IPS-NIHi7 (cell line): ENCODE data around the gene ETFA.

Experiments
- DNase-seq: peaks from one replicate; pipeline ENCODE4 v3.0.0; 2012; ENCODE audit warnings: mixed read lengths; ENCODE audit errors: extremely low spot score

Gene ETFA

GRCh38 chr15:76221085-76221767 is 90.0 kb downstream of the ETFA start:
- no peak for DNase-seq

GRCh38 chr15:76217882-76218217 is 93.4 kb downstream of the ETFA start:
- no peak for DNase-seq

DNA sequence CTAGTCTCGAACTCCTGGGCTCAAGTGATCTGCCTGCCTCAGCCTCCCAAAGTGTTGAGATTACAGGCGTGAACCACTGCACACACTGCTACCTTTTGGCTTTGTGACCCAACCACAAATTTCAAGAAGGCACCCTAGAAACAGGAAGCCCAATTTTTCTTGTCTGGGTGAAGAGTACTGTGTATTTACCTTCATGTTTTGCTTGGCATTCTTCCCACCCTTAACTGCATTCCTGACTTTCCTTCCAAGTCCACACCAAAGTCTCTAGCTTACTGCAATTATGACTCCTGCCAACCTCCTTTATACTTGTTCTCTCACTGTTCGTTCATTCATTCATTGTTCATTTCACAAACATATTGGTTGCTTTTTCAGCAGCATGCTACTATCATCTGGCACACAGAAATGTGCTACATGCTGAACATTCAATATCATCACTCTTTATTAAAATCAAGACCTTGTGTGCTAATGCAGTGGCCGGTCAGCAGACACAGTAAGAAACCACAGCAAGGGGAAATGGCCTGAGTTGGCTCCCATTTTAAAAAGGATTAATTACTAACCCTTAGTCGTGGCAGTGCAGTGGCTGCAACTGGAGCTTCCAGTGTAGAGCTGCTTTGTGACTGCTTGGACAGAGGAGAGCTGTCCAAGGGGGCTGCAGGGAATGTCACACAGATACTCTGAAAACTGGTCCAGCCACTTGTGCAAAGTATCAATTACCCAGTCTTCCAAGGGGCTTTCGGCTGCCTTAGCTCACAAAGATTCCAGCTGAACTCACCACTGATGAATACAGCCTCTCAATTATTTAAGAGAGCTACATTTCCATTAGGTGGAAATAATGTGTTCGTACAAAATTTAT is 94.0 kb downstream of the ETFA start:
- DNase-seq: no peak

GRCh38 chr15:76215634-76216033 is 95.6 kb downstream of the ETFA start:
- DNase-seq: no peak

DNA sequence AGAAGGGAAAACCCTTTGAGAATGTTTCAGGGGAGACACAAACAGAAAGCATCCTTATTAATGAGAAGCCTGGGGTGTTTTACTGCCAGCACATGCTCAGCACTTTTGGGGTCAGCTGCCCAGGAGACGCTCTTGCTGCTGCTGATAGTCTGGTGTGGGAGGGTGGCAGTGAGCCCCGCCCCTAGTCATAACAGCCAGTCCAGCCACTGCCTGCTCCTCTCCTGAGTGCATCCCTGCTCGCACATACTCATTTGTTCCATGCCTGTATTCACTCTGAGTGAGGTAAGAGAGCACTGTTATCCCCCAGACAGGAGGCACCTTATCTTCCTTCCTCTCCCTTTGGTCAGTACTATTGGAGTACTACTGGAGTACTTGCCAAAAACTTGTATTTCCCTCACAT is 101.3 kb downstream of the ETFA start:
- DNase-seq: no peak

- DNase-seq: no peak
Observed at GRCh38 chr15:76209523-76209922, 101.7 kb downstream of the ETFA start.

- DNase-seq: no peak
Observed at GRCh38 chr15:76208786-76209424, 102.4 kb downstream of the ETFA start.

DNA sequence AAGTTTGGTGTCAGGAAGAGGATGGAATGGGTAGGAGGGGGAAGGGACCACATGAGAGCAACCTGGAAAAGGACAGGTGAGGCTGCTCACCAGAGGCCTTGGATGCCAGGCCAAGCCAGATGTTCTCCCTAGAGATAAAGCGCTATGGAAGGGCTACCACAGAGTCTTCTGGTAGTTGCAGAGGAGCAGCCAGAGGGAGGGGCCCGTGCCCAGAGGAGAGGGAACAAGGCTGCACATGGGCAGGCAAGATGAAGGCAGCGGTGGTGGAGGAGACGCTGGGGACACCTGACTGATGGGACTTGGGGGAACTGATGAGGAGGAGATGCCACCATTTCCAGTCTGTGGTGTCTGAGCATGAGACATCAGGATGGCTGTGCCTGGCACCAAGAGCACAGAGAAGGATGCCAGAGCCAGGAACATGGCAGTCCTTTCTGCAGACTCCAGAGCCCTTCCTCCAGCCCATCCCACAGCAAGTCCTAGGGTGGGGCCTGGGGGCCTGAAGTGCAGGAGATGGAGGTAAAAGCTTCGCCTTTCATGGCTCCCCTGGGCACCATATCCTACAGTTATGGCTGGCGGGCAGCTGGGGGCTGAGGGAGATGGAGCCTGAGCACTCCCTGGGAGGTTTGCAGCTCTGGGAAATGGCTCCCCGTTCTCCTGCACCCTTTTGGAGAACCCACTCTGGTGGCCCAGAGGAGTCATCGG is 103.0 kb downstream of the ETFA start:
- no peak for DNase-seq

- DNase-seq: no peak
Observed at GRCh38 chr15:76206325-76206976, 104.8 kb downstream of the ETFA start.

DNA sequence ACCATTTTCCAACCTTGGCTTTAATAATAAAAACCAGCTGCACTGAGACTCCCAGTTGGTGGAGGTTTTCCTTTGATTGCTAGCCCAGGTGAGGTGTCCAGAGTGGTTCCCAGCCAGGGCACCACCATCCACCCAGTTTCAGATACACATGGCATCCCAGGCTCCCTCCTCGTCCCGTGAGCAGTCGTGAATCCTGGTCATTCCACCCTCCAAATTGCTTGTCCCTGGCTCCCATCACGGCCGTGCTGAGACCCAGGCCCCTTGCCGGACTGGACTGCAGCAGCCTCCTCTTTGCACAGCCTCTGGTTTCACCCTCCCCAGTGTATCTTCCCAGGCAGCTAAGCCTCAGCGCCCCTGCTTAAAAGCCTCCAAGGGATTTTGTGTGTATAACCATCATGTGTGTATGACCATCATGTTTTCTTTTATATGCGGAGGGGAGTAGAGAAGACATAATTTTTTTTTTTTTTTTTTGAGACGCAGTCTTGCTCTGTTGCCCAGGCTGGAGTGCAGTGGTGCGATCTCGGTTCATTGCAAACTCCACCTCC is 106.3 kb downstream of the ETFA start:
- DNase-seq: no peak

DNA sequence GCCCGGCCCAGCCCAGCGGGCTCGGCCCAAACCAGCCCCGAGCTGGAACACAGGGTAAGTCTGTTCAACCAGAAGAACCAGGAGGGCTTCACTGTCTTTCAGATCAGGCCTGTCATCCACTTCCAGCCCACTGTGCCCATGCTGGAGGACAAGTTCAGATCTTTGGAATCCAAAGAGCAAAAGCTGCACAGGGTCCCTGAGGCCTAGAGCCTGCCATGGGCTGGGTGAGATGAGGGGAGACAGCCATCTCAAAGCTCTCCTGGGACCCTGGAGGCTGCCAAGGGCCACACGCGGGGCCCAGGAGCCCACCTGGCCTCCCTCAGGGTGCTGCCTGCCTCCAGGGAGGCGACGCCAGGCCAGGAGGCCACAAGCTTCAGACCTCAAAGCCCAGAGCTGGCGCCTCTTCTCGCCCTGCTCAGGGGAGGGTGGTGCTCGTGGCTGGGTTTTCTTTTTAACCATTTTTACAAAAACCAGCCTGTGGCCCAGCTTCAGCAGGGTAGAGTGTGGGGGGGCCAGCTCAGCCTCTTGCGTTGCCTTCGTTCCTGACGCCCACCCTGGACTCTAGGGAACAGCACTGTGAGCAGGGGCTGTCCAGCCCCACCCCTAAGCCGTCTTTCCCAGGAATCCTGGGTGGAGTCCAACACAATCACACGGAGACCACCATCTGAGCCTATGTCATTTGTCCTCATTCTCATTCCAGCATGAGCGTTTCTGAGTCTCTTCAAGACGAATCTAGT is 107.0 kb downstream of the ETFA start:
- DNase-seq: no peak

- no peak for DNase-seq
Observed at GRCh38 chr15:76203346-76204108, 107.7 kb downstream of the ETFA start.

GRCh38 chr15:76201536-76202255 is 109.6 kb downstream of the ETFA start:
- no peak for DNase-seq

DNA sequence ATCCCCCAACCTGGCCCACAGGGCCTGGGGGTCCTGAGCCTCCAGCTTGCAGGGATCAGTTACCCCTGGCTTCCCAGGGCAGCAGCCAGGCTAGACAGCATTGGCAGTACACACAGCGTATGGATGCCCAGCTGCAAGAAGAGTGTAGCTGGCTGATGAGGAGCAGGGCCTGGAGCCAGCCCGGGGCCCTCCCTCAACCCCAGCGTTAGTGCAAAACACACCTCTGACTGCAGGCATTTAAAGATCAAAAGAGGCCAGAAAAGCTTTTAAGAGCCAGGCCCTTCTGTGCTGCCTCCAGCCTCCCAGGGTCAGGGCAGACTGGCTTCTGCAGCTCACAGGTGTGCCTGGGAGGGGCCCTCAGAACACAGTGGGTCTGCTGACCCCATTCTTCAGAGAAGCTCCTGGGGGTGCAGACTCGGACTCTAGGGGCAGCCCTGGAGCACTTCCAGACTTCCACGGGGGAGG is 110.6 kb downstream of the ETFA start:
- no peak for DNase-seq

GRCh38 chr15:76200083-76200465 is 111.2 kb downstream of the ETFA start:
- DNase-seq: no peak

- no peak for DNase-seq
Observed at GRCh38 chr15:76199106-76200082, 111.9 kb downstream of the ETFA start.

GRCh38 chr15:76198456-76199105 is 112.7 kb downstream of the ETFA start:
- no peak for DNase-seq
